GM19455 (cell line): ENCODE results near the gene DCLK1.

Source experiments
- ATAC-seq: cut with Tn5 transposase; IDR thresholded peaks from one replicate; pipeline ENCODE4 v1.9.1; 2021; ENCODE audit not compliant: unreplicated experiment

The DCLK1 gene

DNA sequence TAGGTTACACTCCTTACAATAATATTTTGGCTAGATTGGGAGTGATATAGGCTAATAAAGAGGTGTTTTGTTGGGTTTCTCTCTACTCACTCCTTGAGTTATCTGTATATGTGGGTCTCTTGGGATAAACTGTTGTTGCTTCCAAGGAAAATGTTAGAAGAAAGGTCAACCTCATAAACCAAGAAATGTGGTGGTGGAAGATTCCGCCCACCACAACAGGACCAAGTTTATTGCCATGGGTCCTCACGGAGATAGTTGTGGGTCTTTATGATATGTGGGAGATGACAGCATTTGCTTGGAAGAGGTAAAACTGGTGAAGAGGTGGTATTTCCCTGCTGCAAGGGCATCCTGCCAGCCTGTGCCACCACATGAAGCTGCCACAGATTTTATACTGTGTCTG lies 259.6 kb downstream of the DCLK1 start:
- ATAC-seq = no peak

- no peak for ATAC-seq
These were observed 264.4 kb downstream of the DCLK1 start for GRCh38 chr13:35866801-35867200.

DNA sequence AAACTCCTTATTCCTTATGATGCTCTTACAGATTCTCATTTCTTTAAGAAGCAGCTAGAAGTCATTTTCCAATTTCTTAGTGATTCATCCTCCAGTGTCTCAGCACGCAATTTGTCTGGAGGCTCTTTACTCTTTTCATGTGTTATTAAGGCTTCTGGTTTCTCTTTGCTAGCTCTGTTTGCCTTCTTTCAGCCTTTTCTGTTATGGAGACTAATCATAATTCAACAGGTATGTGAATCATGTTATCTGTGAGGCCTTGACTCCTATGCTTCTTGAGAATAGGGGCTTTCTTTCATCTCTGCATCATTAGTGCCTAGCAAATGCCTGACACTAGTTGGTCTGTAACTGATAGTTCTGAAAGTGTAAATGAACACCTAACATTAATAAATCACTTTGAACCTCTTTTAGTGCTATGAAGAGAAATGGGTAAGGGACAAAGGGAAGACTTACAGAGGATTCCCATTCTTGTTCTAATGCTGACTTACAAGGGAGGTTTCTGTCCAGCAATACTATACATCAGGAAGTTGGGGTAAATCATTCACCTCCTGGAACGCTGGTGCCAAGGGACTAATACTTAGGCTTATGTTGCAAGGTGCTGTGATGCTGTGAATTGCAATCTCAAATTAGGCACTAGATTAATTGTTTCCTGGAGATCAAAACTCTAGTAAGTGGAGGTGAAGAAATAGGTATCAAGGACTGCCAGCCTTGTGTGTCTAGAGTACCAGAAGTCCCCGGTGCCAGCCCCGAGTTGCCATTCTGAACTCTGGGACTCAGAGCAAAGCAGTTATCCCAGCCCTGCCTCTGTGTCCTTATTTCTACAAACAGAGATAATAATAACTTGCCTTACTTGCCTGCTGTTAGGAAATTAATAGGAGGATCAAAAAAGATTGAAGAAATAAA lies 265.6 kb downstream of the DCLK1 start:
- no peak for ATAC-seq

DNA sequence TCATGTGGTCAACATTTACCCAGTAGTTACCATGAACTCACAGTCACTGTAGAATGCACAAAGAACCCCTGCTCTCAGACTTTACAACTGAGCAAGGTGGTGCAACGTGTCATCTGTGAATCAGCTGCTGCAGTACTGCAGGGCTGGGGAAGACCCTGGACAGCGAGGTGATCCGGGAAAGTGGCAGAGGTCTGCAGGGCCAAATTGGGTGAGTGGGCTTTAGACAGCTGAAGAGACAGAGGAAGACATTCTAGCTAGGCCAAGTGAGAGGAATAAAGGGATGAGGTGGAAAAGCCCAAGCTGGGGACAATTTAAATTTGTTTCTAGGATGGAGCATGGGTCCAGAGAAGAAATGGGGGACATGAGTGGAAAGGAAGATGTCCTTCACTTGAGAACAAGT lies 270.5 kb downstream of the DCLK1 start:
- no peak for ATAC-seq

DNA sequence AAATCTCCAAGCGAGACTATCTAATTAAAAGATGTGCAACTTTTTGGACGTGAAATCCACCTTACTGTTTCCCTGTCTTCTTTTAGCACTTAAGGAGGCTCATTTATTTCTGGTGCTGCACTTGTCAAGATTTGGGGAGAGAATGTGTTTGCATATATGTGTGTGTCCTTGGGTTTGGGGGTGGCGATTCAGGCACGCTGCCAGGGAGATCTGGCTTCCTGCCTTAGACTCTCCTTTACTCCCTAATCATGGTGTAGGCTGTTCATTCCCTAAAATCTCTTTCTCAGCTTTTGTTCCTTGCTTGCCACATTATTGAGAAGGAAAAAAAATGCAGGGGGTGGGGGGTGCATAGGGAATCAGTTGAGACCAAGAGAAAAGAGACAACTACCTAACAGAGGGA lies 271.2 kb downstream of the DCLK1 start:
- no peak for ATAC-seq

DNA sequence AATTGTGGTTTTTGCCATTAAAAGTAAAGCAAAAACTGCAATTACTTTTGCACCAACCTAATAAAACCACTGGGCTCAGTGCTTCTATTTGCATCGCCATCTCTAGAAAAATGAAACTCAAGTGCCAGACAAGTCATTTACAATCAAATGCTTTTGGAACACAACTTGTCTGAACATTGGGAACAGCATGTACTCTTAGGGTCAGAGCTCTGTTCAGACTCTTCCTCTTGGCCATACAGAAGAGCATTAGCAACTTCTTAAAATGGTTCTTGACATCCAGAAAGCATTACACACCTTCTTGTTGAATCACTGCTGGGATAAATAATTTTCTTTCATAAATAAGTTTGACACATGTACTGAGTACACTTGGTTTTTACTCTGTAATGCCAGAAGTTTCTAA lies 272.5 kb downstream of the DCLK1 start:
- no peak for ATAC-seq

- ATAC-seq = no peak
These were observed 273.4 kb downstream of the DCLK1 start for GRCh38 chr13:35857769-35858168.

DNA sequence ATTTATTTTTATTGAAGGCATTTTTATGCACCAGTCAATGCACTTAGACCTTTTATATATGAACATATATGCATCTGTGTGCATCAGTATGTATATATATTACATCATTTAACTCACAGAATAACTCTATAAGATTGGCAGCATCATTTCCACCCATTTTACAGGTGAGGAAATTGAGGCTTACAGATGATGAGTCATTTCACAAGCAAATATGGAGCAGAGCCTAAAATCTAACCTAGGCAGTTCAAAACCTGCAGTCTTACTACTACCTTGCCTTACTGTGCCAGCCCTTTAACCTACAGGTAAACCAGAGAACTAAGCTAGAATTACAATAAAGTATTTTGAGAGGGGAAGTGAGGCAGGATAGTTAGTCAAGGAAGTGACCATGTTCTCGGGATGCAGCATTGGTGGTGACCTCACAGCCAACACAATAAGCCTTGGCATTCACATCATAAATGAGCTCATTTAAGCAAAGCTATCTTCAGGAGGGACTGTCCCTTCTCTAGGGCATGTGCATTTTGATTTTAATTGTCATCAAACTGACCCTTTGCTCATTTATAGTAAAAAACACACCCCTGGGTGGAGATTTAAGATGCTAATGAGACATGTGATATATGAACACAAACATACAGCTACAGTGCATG lies 274.3 kb downstream of the DCLK1 start:
- ATAC-seq = no peak

DNA sequence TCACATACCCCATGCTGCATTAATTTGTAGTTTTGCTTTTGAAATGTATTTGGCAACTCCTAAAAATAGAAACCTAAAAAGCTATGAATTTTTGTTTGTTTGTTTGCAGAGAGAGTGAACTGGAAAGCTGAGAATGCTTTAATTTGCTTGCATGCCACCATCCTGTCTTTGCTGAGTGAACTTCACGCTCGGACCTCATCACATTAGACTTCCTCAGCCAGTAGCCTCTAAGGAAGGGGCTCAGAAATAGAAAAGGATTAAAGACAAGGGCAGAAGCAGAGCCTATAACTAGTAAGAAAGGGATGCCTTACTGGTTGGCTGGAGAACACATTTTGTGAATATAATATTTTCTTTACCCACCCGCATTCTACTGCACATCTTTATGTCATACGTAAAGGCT lies 275.1 kb downstream of the DCLK1 start:
- ATAC-seq = no peak

DNA sequence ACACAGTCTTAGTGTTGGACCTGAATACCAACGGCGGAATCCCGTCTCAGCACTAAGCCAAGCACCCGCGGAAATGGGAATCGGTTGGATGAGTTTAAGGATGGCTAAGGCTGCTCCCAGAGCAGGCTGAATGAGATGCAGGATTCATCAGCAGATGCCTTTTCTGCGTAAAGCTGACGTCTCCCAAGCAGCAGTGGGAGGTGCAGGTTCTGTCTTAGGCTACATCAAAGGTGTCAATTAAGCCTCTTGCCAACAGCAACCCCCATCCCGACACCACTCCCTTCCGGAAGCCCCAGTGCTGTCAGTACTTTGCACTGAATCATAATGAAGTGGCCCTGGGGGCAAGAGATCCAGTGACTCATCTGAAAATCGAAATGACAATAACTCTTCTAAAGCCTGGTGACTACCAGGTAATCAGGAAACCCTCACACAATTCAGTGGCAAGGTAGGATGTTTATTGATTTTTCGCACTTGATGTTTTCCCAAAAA lies 275.6 kb downstream of the DCLK1 start:
- no peak for ATAC-seq

- no peak for ATAC-seq
These were observed 276.9 kb downstream of the DCLK1 start for GRCh38 chr13:35854286-35854685.

GRCh38 chr13:35851881-35852280 lies 279.3 kb downstream of the DCLK1 start:
- ATAC-seq = no peak

DNA sequence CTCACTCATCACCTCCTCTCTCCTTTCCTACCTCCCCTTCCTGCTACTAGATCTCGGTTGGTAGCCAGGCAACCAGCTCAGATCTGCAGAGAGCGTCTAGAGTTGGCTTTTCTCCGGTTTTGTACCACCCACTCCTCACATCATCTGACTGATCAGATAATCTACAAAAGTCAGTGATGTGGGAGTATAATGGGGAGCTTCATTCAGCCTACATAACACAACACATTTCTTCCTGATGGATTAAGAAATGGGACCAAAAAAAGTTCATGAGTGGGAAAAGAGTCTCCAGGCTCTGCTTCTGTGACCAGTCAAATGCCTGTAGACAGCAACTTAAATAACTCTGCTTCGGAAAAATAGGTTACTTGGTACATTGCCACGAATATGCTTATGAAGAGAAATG lies 279.8 kb downstream of the DCLK1 start:
- ATAC-seq = no peak

- ATAC-seq = no peak
These were observed 280.6 kb downstream of the DCLK1 start for GRCh38 chr13:35850569-35850968.

DNA sequence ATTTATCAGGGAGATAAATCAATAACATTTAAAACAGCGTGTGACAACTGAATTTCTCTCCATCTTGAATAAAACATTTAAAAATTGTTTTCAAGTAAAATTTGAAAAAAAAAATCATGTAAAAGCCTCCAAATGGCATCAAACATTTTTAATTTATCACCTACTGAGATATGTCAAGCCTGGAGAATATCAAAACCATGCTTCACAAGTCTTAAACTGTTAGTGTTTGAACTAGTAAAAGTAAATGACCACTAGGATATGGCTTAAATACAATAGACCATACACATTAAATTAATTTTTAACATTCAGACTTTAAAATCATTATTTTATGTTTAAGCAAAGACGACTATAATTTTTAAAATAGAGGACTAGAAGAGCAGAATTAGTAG lies 281.9 kb downstream of the DCLK1 start:
- no peak for ATAC-seq

GRCh38 chr13:35848336-35849255 lies 282.6 kb downstream of the DCLK1 start:
- no peak for ATAC-seq

DNA sequence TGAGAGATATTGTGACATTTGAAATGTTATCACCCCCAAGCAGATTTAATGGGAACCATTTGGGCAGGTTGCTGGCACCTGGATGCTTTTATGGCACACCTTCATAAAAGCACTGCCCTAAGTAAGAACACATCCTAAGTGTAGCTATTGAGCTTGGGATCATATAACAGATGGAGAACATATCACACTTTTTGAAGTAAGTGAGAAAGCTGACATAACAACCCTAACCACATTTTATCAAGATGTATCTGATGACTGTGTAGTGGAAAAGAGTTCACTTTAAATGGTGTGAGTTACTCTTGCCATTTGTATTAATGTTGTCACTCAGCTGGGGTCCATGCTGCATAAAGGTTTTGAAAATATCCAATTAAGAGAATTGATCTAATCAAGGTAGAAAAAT lies 287.9 kb downstream of the DCLK1 start:
- no peak for ATAC-seq

DNA sequence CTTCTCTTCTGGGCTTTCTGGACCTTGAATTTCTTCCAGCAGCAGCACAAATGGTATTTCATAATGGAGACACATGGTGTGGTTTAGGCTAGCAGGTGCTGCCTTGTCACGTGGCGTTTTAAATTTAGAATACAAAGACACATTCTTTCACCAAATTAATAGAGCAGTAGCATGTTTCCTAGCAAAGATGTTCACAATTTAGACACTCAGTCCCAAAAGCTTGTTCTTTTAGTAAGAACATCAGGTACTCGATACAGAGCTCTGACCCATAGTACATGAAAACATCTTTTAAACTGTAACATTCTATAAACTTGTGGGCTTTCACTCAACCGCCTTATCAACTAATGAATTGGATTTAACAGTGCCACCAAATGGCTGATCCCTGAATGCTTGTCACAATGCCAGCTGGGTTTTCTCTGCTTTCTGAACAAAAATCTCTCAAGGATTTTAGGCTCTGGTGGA lies 290.1 kb downstream of the DCLK1 start:
- no peak for ATAC-seq

DNA sequence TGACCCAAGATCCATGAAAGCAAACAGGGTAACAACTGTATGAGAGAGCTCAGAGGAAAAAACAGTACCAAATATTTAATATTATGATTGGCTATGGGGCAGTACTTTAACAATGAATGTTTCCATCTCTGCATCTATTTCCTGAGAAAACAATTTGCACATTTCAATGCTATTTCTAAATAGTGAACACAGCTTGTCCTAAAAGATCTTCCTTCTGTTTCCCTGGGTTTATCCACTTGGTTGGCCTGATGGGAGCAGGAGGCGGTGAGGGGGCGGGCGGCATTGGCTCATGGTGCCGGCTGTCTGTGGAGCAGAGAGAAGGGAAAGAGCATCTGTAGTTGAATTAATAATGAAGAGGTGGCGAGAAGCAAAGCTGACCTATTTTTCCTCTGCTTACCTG lies 291.4 kb downstream of the DCLK1 start:
- ATAC-seq = no peak

GRCh38 chr13:35838356-35838755 lies 292.8 kb downstream of the DCLK1 start:
- no peak for ATAC-seq

GRCh38 chr13:35836446-35836845 lies 294.7 kb downstream of the DCLK1 start:
- ATAC-seq = no peak
